COR-L47 (cell line): ENCODE data around the gene FBXW12.
A peak's percentile ranks its signal among the peaks of the same experiment; 100 is the strongest.

Experiments used
- DNase-seq: peaks from one replicate; lab custom pipeline; 2025; lab: John Stamatoyannopoulos, UW

FBXW12 gene

GRCh38 chr3:48435223-48435595 is 63.2 kb downstream of the FBXW12 start:
- DNase-seq, result no peak

GRCh38 chr3:48435774-48436476 is 63.9 kb downstream of the FBXW12 start:
- peak; percentile 58 for DNase-seq

DNA sequence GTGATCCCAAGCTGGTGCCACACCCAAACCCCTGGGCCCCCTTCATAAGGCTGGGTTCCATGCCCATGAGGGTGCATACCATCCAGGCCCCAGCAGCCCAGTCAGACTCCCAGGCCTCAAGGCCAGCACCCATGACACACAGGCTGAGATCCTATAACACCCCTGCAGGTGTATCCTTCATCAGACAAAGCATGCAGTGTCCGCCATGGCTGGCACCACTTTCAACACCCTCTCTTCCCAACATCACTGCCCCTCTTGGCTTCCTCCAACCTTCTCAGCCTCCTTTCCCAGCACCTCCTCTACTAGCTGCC is 64.4 kb downstream of the FBXW12 start:
- no peak for DNase-seq

GRCh38 chr3:48436855-48437254 is 64.8 kb downstream of the FBXW12 start:
- DNase-seq, result no peak

DNA sequence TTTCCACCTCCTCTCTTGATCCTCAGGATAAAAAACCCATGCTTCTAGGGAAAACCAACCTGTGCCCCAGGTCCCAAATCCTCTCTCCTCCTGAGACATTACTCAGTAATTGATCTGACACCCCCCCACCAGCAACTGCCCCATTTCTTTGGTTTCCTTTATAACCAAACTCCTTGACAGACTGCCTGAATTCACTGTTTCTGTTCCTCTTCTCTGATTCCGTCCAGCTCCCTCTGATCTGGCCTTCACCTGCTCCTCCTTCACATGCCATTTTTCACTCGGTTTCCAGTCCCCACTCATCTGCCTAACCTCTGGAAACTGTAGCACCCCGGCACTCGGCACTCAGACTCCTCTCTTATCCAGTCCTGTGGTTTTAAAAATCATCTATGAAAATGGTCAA is 65.8 kb downstream of the FBXW12 start:
- no peak for DNase-seq

- DNase-seq, result peak; percentile 90
Measured at GRCh38 chr3:48439820-48440589, 68.0 kb downstream of the FBXW12 start, which contains the start of the genes CCDC51 and TMA7. TSS of gene CCDC51 (minus strand) at chr3:48440119. CDS start at chr3:48435128, 4,991 bp downstream. TSS of gene TMA7 (plus strand) at chr3:48440257. CDS start at chr3:48440297, 40 bp downstream.

- no peak for DNase-seq
Measured at GRCh38 chr3:48440590-48440958, 68.6 kb downstream of the FBXW12 start.

DNA sequence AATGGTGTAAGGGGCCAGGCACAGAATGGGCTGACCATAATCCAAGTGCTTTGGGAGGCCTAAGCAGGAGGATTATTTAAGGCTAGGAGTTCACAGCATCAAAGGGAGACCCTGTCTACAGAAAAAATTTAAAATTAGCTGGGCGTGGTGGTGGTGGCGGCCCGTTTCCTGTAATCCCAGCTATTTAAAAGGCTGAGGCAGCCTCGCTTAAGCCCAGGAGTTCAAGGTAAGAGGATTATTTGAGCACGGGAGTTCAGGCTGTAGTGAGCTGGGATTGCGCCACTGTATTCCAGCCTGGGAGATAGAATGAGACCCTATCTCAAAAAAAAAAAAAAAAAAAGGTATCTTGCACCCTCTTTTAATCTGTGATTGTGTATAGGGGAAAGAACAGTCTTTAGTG is 69.9 kb downstream of the FBXW12 start:
- DNase-seq, result no peak
